Measurements from ENCODE around the gene KNCN. TPM values are rescaled to one million over a fixed set of nuclear protein-coding genes. Genes with fewer than 3 reads are reported as not detected.
A peak's percentile ranks its signal among the peaks of the same experiment; 100 is the strongest.

The KNCN gene
- total RNA-seq, 2 donors from 2014 or later: not detected

DNA sequence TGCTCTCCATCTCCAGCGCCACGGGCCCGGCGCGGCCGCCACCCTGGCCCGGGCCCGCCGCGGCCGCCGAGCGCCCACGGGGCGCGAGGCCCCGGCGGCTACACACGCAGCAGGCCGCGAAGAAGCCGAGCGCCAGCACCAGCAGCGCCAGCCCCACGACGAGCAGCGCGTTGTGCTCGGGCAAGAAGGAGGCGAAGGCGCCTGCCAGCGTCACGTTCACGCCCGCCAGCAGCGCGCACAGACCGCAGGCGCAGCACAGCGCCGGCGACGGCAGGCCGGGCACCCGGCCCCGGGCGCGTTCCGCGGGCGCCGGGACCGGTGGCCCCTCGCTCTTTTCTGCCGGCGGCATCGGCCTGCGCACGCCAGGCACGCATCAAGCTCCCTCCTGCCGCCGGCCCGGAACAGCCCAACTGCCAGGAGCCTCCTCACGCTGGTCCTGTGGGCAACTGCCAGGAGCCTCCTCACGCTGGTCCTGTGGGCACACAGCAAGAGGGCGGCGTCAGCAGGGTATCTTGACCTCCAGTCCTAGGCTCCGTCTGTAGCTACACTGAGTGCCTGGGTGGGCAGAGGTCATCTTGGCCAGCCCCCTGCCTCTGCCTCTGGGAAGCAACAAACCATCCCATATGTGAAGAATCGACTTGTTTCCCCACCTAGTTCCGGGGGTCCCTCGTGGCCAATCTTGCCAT is 18.1 kb downstream of the KNCN start:
- Histone ChIP-seq H3K9me3 (no peaks in the 10 kb centered on the region), H3K4me1 (no peaks in the 10 kb centered on the region), H3K9ac (ENCODE audit: low read depth in 2 of 2, low read length in 2 of 2) (peak overlapping the region in 1 of 2 donors; percentile 56), H3K27ac (no peak overlapping the region), H3K27me3 (peaks cover 4% of the 10 kb centered on the region), H3K36me3 (no peaks in the 10 kb centered on the region), H3K4me3 (peak overlapping the region; percentile 11)
- DNase-seq: no peak
- TF ChIP-seq, protein P1, sequence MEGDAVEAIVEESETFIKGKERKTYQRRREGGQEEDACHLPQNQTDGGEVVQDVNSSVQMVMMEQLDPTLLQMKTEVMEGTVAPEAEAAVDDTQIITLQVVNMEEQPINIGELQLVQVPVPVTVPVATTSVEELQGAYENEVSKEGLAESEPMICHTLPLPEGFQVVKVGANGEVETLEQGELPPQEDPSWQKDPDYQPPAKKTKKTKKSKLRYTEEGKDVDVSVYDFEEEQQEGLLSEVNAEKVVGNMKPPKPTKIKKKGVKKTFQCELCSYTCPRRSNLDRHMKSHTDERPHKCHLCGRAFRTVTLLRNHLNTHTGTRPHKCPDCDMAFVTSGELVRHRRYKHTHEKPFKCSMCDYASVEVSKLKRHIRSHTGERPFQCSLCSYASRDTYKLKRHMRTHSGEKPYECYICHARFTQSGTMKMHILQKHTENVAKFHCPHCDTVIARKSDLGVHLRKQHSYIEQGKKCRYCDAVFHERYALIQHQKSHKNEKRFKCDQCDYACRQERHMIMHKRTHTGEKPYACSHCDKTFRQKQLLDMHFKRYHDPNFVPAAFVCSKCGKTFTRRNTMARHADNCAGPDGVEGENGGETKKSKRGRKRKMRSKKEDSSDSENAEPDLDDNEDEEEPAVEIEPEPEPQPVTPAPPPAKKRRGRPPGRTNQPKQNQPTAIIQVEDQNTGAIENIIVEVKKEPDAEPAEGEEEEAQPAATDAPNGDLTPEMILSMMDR (IDR thresholded peaks at IDR 0.05): no peak
- intact Hi-C loops (cut with DNase I): loop anchor here (5.0 kb wide), 1 partner anchor 189 kb away; no protein-coding TSS in a partner anchor

DNA sequence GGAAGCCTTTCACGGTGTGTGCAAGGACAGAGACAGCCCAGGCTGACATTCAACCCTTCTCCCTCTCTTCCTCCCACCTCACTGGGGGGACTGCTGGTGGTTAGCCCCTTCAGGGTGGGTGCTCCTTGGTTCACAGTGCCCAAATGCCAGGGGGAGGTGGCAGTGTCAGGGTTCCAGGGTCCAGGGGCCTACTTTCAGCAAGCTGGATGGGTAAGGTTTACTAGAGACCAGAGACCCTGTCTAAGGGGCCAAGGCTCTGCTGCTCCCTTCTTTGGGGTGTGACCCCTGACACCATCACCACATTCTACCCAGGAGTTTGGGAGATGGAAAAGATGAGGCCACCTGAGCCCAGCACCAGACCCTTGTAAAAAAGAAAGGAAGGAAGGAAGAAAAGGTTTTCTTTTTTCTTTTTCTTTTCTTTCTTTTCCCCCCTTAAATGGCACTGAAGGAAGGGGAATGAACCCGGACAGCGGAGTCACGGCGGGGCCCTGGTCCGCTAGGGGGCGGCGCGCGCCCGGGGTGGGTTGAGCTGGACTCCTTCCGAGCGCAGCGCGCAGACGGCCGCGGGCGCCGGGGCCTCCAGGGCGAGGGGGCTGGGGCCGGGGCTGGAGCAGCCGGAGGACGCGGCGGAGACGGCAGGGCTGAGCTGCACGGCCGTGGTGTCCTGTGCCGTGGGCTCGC is 18.8 kb downstream of the KNCN start:
- no peaks in the 10 kb centered on the region for H3K36me3 ChIP-seq
- H3K9ac ChIP-seq (ENCODE audit: low read depth in 2 of 2, low read length in 2 of 2): no peak overlapping the region
- peak; percentile 71 for DNase-seq
- H3K27ac ChIP-seq: no peak overlapping the region
- H3K27me3 ChIP-seq: peaks cover 4% of the 10 kb centered on the region
- intact Hi-C loops (cut with DNase I): loop anchor here (5.0 kb wide), 1 partner anchor 190 kb away; no protein-coding TSS in a partner anchor
- H3K4me3 ChIP-seq: peak overlapping the region; percentile 11
- H3K9me3 ChIP-seq: no peaks in the 10 kb centered on the region
- TF ChIP-seq, protein P1 (IDR thresholded peaks at IDR 0.05): peak; percentile 49
- H3K4me1 ChIP-seq: no peaks in the 10 kb centered on the region

DNA sequence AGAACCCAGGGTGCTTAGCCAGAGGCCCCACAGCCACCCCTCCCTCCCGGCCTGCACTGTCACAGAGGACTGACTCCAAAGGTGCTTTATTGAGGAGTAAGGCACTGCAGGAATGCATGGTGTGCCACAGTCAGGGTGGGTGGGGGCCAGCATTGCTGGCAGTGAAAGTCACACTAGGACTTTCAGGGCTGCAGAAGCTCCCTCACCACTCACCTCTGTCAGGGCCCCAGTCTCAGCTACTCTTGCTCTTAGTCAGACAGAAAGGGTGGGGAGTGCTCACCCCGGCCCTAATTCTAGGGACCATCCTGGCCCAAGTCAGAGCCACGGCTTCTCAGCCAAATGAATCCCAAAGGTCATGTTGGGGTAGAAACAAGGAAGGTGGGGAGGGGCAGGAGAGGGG is 19.4 kb downstream of the KNCN start:
- peaks cover 4% of the 10 kb centered on the region for H3K27me3 ChIP-seq
- no peak for DNase-seq
- no peak overlapping the region for H3K27ac ChIP-seq
- no peak overlapping the region for H3K9ac ChIP-seq (ENCODE audit: low read depth in 2 of 2, low read length in 2 of 2)
- H3K4me3 ChIP-seq: no peak overlapping the region
- TF ChIP-seq, protein P1 (IDR thresholded peaks at IDR 0.05): no peak
- intact Hi-C loops (cut with DNase I): loop anchor here (5.0 kb wide), 1 partner anchor 190 kb away; no protein-coding TSS in a partner anchor
- H3K36me3 ChIP-seq: no peaks in the 10 kb centered on the region
- no peaks in the 10 kb centered on the region for H3K4me1 ChIP-seq
- no peaks in the 10 kb centered on the region for H3K9me3 ChIP-seq

DNA sequence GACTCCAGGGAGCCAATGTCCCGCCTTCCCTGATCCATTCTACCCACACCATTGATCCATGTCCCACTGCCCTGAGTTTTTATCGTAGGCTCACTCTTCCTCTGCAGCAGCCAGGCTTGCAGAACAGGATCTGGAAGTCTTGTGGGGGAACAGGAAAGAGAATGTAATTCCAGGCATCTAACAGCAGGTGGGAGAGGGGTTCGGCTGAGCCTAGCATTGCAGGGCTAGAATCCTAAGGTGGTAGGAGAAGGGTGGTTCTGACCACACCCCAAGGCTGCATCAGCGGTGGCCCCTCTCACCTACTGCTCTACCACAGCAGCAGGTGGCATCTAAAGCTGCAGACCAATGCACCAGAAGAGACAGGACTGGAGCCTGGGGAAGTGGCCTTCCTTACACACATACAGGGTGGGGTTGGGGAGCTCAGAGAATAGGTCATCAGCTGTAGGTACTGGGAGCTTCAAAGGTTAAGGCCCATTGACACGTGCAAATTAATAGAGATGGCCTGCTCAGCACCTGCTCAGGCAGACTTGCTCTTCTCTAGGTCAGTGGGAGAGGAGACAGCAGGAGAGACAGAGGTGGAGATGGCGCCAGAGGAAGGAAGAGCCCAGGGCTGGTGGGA is 20.5 kb downstream of the KNCN start:
- no peak for DNase-seq
- peaks cover 4% of the 10 kb centered on the region for H3K27me3 ChIP-seq

DNA sequence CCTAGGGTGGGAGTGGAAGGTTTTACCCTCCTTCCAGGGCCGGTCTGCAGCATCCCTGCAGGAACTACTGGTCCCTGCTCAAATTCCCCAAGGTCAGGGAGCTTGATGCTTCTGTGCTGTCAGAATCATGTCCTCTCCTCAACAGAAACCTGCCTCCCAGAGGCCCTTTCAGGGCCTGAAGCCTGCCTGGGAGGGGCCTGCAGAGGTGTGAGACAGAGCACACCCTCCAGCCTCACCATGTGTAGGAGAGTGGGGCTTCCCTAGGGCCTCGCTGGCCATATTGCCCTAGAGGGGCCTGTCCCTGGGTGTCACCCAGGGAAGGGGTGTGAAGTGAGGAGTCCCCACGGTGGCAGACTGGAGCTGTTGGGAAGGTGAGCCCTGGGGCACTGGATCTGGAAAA is 21.1 kb downstream of the KNCN start:
- Histone ChIP-seq H3K9me3 (no peaks in the 10 kb centered on the region), H3K4me1 (no peaks in the 10 kb centered on the region), H3K36me3 (no peaks in the 10 kb centered on the region), H3K4me3 (no peak overlapping the region), H3K9ac (ENCODE audit: low read depth in 2 of 2, low read length in 2 of 2) (no peak overlapping the region), H3K27ac (no peak overlapping the region), H3K27me3 (peaks cover 4% of the 10 kb centered on the region)
- DNase-seq: no peak
- intact Hi-C loops (cut with DNase I): loop anchor here (5.0 kb wide), 1 partner anchor 192 kb away; no protein-coding TSS in a partner anchor
- TF ChIP-seq, protein P1 (IDR thresholded peaks at IDR 0.05): no peak

More for the DNA sequence above, 20.5 kb downstream of the KNCN start:
- no peak overlapping the region for H3K27ac ChIP-seq
- intact Hi-C loops (cut with DNase I): loop anchor here (5.0 kb wide), 1 partner anchor 191 kb away; no protein-coding TSS in a partner anchor
- no peaks in the 10 kb centered on the region for H3K36me3 ChIP-seq
- no peaks in the 10 kb centered on the region for H3K9me3 ChIP-seq
- TF ChIP-seq, protein P1 (IDR thresholded peaks at IDR 0.05): no peak
- H3K9ac ChIP-seq (ENCODE audit: low read depth in 2 of 2, low read length in 2 of 2): no peak overlapping the region
- no peaks in the 10 kb centered on the region for H3K4me1 ChIP-seq
- H3K4me3 ChIP-seq: no peak overlapping the region
